ENCODE data around the gene CNDP1. TPM values are rescaled to one million over a fixed set of nuclear protein-coding genes. Genes with fewer than 3 reads are reported as not detected.

Gene CNDP1
- total RNA-seq, 1 experiment from 2014 or later = not detected

GRCh38 chr18:74529811-74530583, 4.3 kb upstream of the CNDP1 start:
- ChIA-PET POLR2A (interaction anchor here (0.7 to 1.1 kb wide), 3 partner anchors 9 to 240 kb away, joined by 3 to 4 read pairs (median 3); no protein-coding TSS in a partner anchor), CTCF (interaction anchor here (0.9 to 1.7 kb wide), 3 partner anchors 8 to 22 kb away, joined by 3 to 7 read pairs (median 4); no protein-coding TSS in a partner anchor)
- Mint-ChIP-seq H3K27me3 (ENCODE audit: insufficient read depth, unreplicated experiment) (peaks cover 39% of the 10 kb centered on the region), H3K36me3 (ENCODE audit: insufficient read depth, unreplicated experiment) (no peaks in the 10 kb centered on the region), H3K27ac (ENCODE audit: low read depth, unreplicated experiment) (no peak overlapping the region), H3K4me3 (ENCODE audit: unreplicated experiment) (no peak overlapping the region), H3K4me1 (ENCODE audit: insufficient read depth, unreplicated experiment) (no peaks in the 10 kb centered on the region), H3K9me3 (ENCODE audit: unreplicated experiment) (no peaks in the 10 kb centered on the region)
- no peak for DNase-seq (ENCODE audit: unreplicated experiment)
- intact Hi-C loops (cut with micrococcal nuclease) = no loop called here
- BruUV-seq (replicated peaks) = no TSS peak
- TF ChIP-seq, protein P1, sequence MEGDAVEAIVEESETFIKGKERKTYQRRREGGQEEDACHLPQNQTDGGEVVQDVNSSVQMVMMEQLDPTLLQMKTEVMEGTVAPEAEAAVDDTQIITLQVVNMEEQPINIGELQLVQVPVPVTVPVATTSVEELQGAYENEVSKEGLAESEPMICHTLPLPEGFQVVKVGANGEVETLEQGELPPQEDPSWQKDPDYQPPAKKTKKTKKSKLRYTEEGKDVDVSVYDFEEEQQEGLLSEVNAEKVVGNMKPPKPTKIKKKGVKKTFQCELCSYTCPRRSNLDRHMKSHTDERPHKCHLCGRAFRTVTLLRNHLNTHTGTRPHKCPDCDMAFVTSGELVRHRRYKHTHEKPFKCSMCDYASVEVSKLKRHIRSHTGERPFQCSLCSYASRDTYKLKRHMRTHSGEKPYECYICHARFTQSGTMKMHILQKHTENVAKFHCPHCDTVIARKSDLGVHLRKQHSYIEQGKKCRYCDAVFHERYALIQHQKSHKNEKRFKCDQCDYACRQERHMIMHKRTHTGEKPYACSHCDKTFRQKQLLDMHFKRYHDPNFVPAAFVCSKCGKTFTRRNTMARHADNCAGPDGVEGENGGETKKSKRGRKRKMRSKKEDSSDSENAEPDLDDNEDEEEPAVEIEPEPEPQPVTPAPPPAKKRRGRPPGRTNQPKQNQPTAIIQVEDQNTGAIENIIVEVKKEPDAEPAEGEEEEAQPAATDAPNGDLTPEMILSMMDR (IDR thresholded peaks at IDR 0.05; ENCODE audit: unreplicated experiment) = no peak

DNA sequence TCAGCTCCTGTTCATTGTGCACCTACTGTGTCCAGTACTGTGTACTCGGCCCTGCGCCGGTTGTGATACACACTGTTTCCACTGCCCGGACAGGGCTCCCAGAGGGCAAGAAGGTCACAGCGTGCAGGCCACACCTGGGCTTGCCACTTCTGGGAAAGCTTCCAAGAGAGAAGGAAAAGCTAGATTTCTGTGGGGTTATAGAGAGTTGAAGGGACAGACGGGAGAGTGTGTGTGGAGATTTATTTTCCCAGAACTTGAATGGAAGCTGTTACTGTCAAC, 3.8 kb upstream of the CNDP1 start:
- no peaks in the 10 kb centered on the region for H3K4me1 Mint-ChIP-seq (ENCODE audit: insufficient read depth, unreplicated experiment)
- no peak for DNase-seq (ENCODE audit: unreplicated experiment)
- BruUV-seq (replicated peaks) = no TSS peak
- intact Hi-C loops (cut with micrococcal nuclease) = no loop called here
- no peak overlapping the region for H3K27ac Mint-ChIP-seq (ENCODE audit: low read depth, unreplicated experiment)
- no peaks in the 10 kb centered on the region for H3K36me3 Mint-ChIP-seq (ENCODE audit: insufficient read depth, unreplicated experiment)
- H3K9me3 Mint-ChIP-seq (ENCODE audit: unreplicated experiment) = no peaks in the 10 kb centered on the region
- ChIA-PET POLR2A (interaction anchor here (0.7 to 1.1 kb wide), 3 partner anchors 8 to 241 kb away, joined by 3 to 4 read pairs (median 3); no protein-coding TSS in a partner anchor), CTCF (interaction anchor here (0.7 to 1.7 kb wide), 5 partner anchors 9 to 706 kb away, joined by 3 to 7 read pairs (median 4); no protein-coding TSS in a partner anchor)
- TF ChIP-seq, protein P1 (IDR thresholded peaks at IDR 0.05; ENCODE audit: unreplicated experiment) = no peak
- H3K4me3 Mint-ChIP-seq (ENCODE audit: unreplicated experiment) = no peak overlapping the region
- peaks cover 39% of the 10 kb centered on the region for H3K27me3 Mint-ChIP-seq (ENCODE audit: insufficient read depth, unreplicated experiment)

- Mint-ChIP-seq H3K4me3 (ENCODE audit: unreplicated experiment) (no peak overlapping the region), H3K4me1 (ENCODE audit: insufficient read depth, unreplicated experiment) (no peaks in the 10 kb centered on the region), H3K9me3 (ENCODE audit: unreplicated experiment) (no peaks in the 10 kb centered on the region), H3K27ac (ENCODE audit: low read depth, unreplicated experiment) (no peak overlapping the region), H3K27me3 (ENCODE audit: insufficient read depth, unreplicated experiment) (peaks cover 39% of the 10 kb centered on the region), H3K36me3 (ENCODE audit: insufficient read depth, unreplicated experiment) (no peaks in the 10 kb centered on the region)
- CTCF ChIA-PET = interaction anchor here (0.7 to 1.7 kb wide), 5 partner anchors 9 to 706 kb away, joined by 3 to 7 read pairs (median 4); no protein-coding TSS in a partner anchor
- POLR2A ChIA-PET = interaction anchor here (1.1 kb wide), 1 partner anchor 8 kb away, joined by 4 read pairs; no protein-coding TSS in a partner anchor
- DNase-seq (ENCODE audit: unreplicated experiment) = no peak
- TF ChIP-seq, protein P1 (IDR thresholded peaks at IDR 0.05; ENCODE audit: unreplicated experiment) = no peak
- intact Hi-C loops (cut with micrococcal nuclease) = no loop called here
- BruUV-seq (replicated peaks) = no TSS peak
Observed at GRCh38 chr18:74531043-74531442, 3.3 kb upstream of the CNDP1 start.

DNA sequence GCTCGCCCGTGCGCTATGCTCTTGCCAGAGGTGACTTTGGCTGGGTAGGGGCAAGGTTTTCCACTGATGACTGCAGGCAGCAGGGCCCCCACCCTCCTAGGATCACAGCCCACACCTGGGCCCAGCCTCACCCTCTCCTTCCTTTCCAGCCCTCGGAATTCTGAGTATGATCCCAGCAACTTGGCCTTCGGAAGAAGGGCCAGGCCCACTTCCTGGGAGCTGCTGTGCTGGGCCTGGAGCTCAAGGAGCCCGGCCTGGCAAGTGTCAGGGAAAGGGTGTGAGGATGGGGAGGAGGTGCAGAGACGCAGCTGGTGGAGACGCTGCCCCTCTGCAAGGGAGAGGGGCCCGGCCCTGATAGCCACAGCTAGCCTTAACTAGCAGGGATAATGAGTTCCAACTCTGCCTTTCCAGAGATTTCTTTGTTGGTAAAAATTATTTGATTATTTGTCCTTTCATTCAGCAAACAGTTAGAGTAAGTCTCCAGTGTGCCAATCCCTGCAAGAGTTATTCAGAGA, 1.7 kb upstream of the CNDP1 start:
- no peak overlapping the region for H3K4me3 Mint-ChIP-seq (ENCODE audit: unreplicated experiment)
- CTCF ChIA-PET = interaction anchor here (0.5 to 0.8 kb wide), 2 partner anchors 14 to 18 kb away, joined by 3 to 6 read pairs; no protein-coding TSS in a partner anchor
- no peak overlapping the region for H3K27ac Mint-ChIP-seq (ENCODE audit: low read depth, unreplicated experiment)
- BruUV-seq (replicated peaks) = no TSS peak
- intact Hi-C loops (cut with micrococcal nuclease) = no loop called here
- TF ChIP-seq, protein P1 (IDR thresholded peaks at IDR 0.05; ENCODE audit: unreplicated experiment) = no peak
- POLR2A ChIA-PET = interaction anchor here (0.7 kb wide), 1 partner anchor 34 kb away, joined by 3 read pairs; no protein-coding TSS in a partner anchor
- no peaks in the 10 kb centered on the region for H3K4me1 Mint-ChIP-seq (ENCODE audit: insufficient read depth, unreplicated experiment)
- peaks cover 28% of the 10 kb centered on the region for H3K27me3 Mint-ChIP-seq (ENCODE audit: insufficient read depth, unreplicated experiment)
- H3K36me3 Mint-ChIP-seq (ENCODE audit: insufficient read depth, unreplicated experiment) = no peaks in the 10 kb centered on the region
- H3K9me3 Mint-ChIP-seq (ENCODE audit: unreplicated experiment) = no peaks in the 10 kb centered on the region
- no peak for DNase-seq (ENCODE audit: unreplicated experiment)

All from MCF 10A (cell line).